OCI-LY7 (cell line): ENCODE measurements around the gene MUC4. TPM values are rescaled to one million over a fixed set of nuclear protein-coding genes. Genes with fewer than 3 reads are reported as not detected.

Experiments used
- BruUV-seq: library from RNA; stranded (reverse); fragments of 400-500 nt; replicated peaks from 2 replicates; lab custom pipeline; 2021; lab: Mats Ljungman, UMichigan
- CTCF ChIA-PET: fragments of 300-600 bp; sonication (Branson Sonifier 250); formaldehyde crosslinking; loops from one replicate; lab custom pipeline; 2022; ENCODE audit warnings: antibody characterized with exemption; ENCODE audit not compliant: unreplicated experiment; lab: Charles Lee
- POLR2A ChIA-PET: fragments of 300-600 bp; sonication (Branson Sonifier 250); formaldehyde crosslinking; loops from one replicate; lab custom pipeline; 2022; ENCODE audit warnings: antibody characterized with exemption; lab: Charles Lee
- DNase-seq: peaks from one replicate; pipeline ENCODE4 v3.0.0-alpha.2; 2015; ENCODE audit warnings: low spot score
- H2AFZ ChIP-seq: fragments of 200-600 bp; sonication (generic), shearing (Covaris generic); 2 replicates; pipeline ENCODE4 v1.6.1; 2014; ENCODE audit warnings: mild to moderate bottlenecking, antibody characterized with exemption, low read length, moderate library complexity
- H3K27ac ChIP-seq: fragments of 200-600 bp; sonication (generic); 2 replicates; pipeline ENCODE4 v1.5.1; 2014; ENCODE audit warnings: mixed run types, low read depth, mild to moderate bottlenecking, moderate library complexity, low read length, inconsistent platforms; ENCODE audit not compliant: poor library complexity, severe bottlenecking
- H3K36me3 ChIP-seq: fragments of 200-600 bp; sonication (generic); 2 replicates; pipeline ENCODE4 v1.6.1; 2014; ENCODE audit warnings: mild to moderate bottlenecking, antibody characterized with exemption, low read length, moderate library complexity, mixed read lengths; ENCODE audit not compliant: insufficient read depth
- H3K4me1 ChIP-seq: fragments of 200-600 bp; sonication (generic); 2 replicates; pipeline ENCODE4 v1.5.1; 2014; ENCODE audit warnings: mild to moderate bottlenecking, low read length; ENCODE audit not compliant: insufficient read depth, poor library complexity, severe bottlenecking
- H3K4me2 ChIP-seq: fragments of 200-600 bp; sonication (generic); 2 replicates; pipeline ENCODE4 v1.6.1; 2014; ENCODE audit warnings: mild to moderate bottlenecking, low read length
- H3K4me3 ChIP-seq: fragments of 200-600 bp; sonication (generic); 2 replicates; pipeline ENCODE4 v1.5.1; 2014; ENCODE audit warnings: mild to moderate bottlenecking, low read depth, low read length; ENCODE audit not compliant: poor library complexity, severe bottlenecking
- H3K79me2 ChIP-seq: fragments of 200-600 bp; sonication (generic); 2 replicates; pipeline ENCODE4 v1.6.1; 2016; ENCODE audit warnings: low read depth, mild to moderate bottlenecking, low read length, moderate library complexity, mixed read lengths; ENCODE audit not compliant: insufficient read depth
- H3K9me2 ChIP-seq: fragments of 200-600 bp; sonication (generic); 2 replicates; pipeline ENCODE4 v1.6.1; 2016; ENCODE audit warnings: mild to moderate bottlenecking, low read length, mixed read lengths; ENCODE audit not compliant: insufficient read depth
- H3K9me3 ChIP-seq: fragments of 200-600 bp; sonication (generic); 2 replicates; pipeline ENCODE4 v1.6.1; 2014; ENCODE audit warnings: mild to moderate bottlenecking, mixed run types, low read length, mixed read lengths
- H4K20me1 ChIP-seq: fragments of 200-600 bp; sonication (generic); 2 replicates; pipeline ENCODE4 v1.6.1; 2014; ENCODE audit warnings: mild to moderate bottlenecking, antibody characterized with exemption, low read length, moderate library complexity, mixed read lengths; ENCODE audit not compliant: insufficient read depth
- EZH2phosphoT487 ChIP-seq: fragments of 200-600 bp; sonication (generic); IDR thresholded peaks from 2 replicates; pipeline ENCODE4 v1.6.1; 2018; ENCODE audit warnings: low read depth, borderline replicate concordance, mild to moderate bottlenecking, mixed run types, antibody characterized with exemption, low read length, moderate library complexity, mixed read lengths
- intact Hi-C: fragments of 100-400 bp; cut with micrococcal nuclease; formaldehyde crosslinking; loops from one replicate; pipeline ENCODE4 v1.10.0; 2022; ENCODE audit not compliant: unreplicated experiment
- total RNA-seq, 2 experiments: library from RNA; depleted of rRNA in 1 of 2; stranded (reverse); fragments of >200 nt in 1 of 2; shearing (Covaris generic) in 1 of 2; gene quantifications; 2 replicates each; pipeline ENCODE4 v1.2.3, GENCODE V29; 2014 to 2022
- TF ChIP-seq, protein P1 (sequence below): fragments of 200-600 bp; sonication (generic); conservative IDR thresholded peaks from 2 replicates; pipeline ENCODE4 v1.5.1; 2014; ENCODE audit warnings: mild to moderate bottlenecking, antibody characterized with exemption, low read length, moderate library complexity, mixed read lengths

Gene MUC4
- total RNA-seq, 2 experiments from 2014 or later = 0.03 to 0.42 TPM

DNA sequence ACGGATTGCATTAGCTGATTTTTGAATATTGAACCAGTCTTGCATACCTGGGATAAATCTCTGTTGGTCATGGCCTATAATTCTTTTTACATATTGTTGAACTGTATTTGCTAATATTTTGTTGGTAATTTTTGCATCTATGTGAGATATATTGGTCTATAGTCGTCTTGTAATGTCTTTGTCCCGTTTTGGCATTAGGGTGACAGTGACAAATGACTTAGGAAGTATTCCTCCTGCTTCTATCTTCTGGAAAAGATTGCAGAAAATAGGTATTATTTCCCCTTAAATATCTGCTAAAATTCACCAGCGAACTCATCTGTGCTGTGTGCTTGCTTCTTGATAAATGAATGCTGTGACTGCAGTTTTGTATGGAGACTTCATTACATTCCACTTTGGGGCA lies 67.3 kb downstream of the MUC4 start:
- TF ChIP-seq, protein P1, sequence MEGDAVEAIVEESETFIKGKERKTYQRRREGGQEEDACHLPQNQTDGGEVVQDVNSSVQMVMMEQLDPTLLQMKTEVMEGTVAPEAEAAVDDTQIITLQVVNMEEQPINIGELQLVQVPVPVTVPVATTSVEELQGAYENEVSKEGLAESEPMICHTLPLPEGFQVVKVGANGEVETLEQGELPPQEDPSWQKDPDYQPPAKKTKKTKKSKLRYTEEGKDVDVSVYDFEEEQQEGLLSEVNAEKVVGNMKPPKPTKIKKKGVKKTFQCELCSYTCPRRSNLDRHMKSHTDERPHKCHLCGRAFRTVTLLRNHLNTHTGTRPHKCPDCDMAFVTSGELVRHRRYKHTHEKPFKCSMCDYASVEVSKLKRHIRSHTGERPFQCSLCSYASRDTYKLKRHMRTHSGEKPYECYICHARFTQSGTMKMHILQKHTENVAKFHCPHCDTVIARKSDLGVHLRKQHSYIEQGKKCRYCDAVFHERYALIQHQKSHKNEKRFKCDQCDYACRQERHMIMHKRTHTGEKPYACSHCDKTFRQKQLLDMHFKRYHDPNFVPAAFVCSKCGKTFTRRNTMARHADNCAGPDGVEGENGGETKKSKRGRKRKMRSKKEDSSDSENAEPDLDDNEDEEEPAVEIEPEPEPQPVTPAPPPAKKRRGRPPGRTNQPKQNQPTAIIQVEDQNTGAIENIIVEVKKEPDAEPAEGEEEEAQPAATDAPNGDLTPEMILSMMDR = no peak
- TF ChIP-seq EZH2phosphoT487 = no peak
- Histone ChIP-seq H3K79me2 (no peaks in the 10 kb centered on the region), H3K4me3 (no peak overlapping the region), H3K27ac (no peak overlapping the region), H2AFZ (no peak overlapping the region), H4K20me1 (no peaks in the 10 kb centered on the region), H3K9me2 (no peaks in the 10 kb centered on the region), H3K9me3 (no peaks in the 10 kb centered on the region), H3K4me1 (no peaks in the 10 kb centered on the region), H3K4me2 (no peak overlapping the region), H3K36me3 (no peaks in the 10 kb centered on the region)
- ChIA-PET POLR2A (no interaction called here), CTCF (no interaction called here)
- no TSS peak for BruUV-seq
- intact Hi-C loops = no loop called here
- DNase-seq = no peak

DNA sequence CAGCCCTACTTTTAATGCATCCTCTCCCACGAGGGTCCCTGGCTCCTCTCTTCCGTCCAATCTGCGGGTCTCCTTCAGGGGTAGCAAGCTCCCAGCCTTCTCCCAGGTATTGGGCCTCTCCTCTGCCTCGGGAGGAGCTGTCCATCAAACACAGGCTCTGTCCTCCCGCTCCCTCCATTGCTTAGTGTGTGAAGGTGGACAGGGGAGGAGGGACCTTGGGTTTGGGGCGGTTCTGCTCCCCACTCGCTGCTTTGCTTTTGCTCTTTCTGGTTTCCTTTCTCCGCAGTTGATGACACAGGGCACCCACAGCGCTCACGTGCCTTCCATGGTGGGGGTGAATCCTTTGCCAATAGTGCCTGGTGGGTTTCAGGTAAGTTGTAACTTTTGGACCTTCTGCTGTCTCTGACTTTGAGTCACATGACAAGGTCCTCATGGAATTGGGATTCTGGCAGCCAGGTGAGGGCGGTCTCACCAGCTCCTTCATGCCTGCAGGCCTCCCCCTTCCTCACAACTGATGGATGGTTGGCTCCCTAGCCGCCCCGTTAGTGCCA lies 72.1 kb downstream of the MUC4 start:
- Histone ChIP-seq H3K4me3 (no peak overlapping the region), H3K79me2 (no peaks in the 10 kb centered on the region), H3K9me3 (no peaks in the 10 kb centered on the region), H3K4me1 (no peaks in the 10 kb centered on the region), H2AFZ (no peak overlapping the region), H3K9me2 (no peaks in the 10 kb centered on the region), H3K27ac (no peak overlapping the region), H4K20me1 (no peaks in the 10 kb centered on the region), H3K36me3 (no peaks in the 10 kb centered on the region), H3K4me2 (no peak overlapping the region)
- intact Hi-C loops = loop anchor here (5.0 kb wide), 1 partner anchor 113 kb away; no protein-coding TSS in a partner anchor
- DNase-seq = no peak
- no TSS peak for BruUV-seq
- ChIA-PET CTCF (no interaction called here), POLR2A (interaction anchor here (0.5 kb wide), 1 partner anchor 693 kb away, joined by 5 read pairs; the partner anchor contains the start of gene UBXN7)
- no peak for TF ChIP-seq EZH2phosphoT487
- TF ChIP-seq, protein P1 = no peak
